HG03103 (cell line): Measurements from ENCODE around the gene GBP2.
A peak's percentile ranks its signal among the peaks of the same experiment; 100 is the strongest.
"Not testable (repeated sequence)": the region's sequence is repeated elsewhere in the genome, so short reads cannot be mapped to it uniquely, and the experiment has no call there.

Experiments used
- ATAC-seq: cut with Tn5 transposase; IDR thresholded peaks from one replicate; pipeline ENCODE4 v1.9.1; 2021; ENCODE audit warnings: low read depth; ENCODE audit not compliant: unreplicated experiment

GBP2 gene

GRCh38 chr1:89128003-89128458 lies 2.1 kb upstream of the GBP2 start:
- ATAC-seq = not testable (repeated sequence)

- ATAC-seq = not testable (repeated sequence)
These were observed 970 bp upstream of the GBP2 start for GRCh38 chr1:89126602-89127565.

GRCh38 chr1:89125240-89125912 lies 538 bp downstream of the GBP2 start:
- ATAC-seq = peak; percentile 27

GRCh38 chr1:89121641-89122040 lies 4.3 kb downstream of the GBP2 start:
- no peak for ATAC-seq

GRCh38 chr1:89114662-89115061 lies 11.3 kb downstream of the GBP2 start:
- ATAC-seq = no peak

- no peak for ATAC-seq
These were observed 12.9 kb downstream of the GBP2 start for GRCh38 chr1:89112871-89113613.

GRCh38 chr1:89104687-89105086 lies 21.2 kb downstream of the GBP2 start:
- ATAC-seq = no peak

- ATAC-seq = no peak
These were observed 21.8 kb downstream of the GBP2 start for GRCh38 chr1:89104147-89104546.

GRCh38 chr1:89102021-89102420 lies 23.9 kb downstream of the GBP2 start:
- ATAC-seq = no peak

GRCh38 chr1:89100412-89100811 lies 25.5 kb downstream of the GBP2 start:
- no peak for ATAC-seq

GRCh38 chr1:89098857-89099256 lies 27.1 kb downstream of the GBP2 start:
- ATAC-seq = no peak

GRCh38 chr1:89095737-89096136 lies 30.2 kb downstream of the GBP2 start:
- no peak for ATAC-seq

- ATAC-seq = no peak
These were observed 36.0 kb downstream of the GBP2 start for GRCh38 chr1:89089962-89090361.

GRCh38 chr1:89088572-89088971 lies 37.3 kb downstream of the GBP2 start:
- no peak for ATAC-seq

- no peak for ATAC-seq
These were observed 38.7 kb downstream of the GBP2 start for GRCh38 chr1:89087241-89087640.

GRCh38 chr1:89085781-89086180 lies 40.1 kb downstream of the GBP2 start:
- ATAC-seq = no peak

GRCh38 chr1:89081005-89081404 lies 44.9 kb downstream of the GBP2 start:
- ATAC-seq = no peak

- ATAC-seq = not testable (repeated sequence)
These were observed 45.8 kb downstream of the GBP2 start for GRCh38 chr1:89080068-89080467.

GRCh38 chr1:89072466-89073065 lies 53.3 kb downstream of the GBP2 start:
- ATAC-seq = not testable (repeated sequence)

- ATAC-seq = no peak
These were observed 55.4 kb downstream of the GBP2 start for GRCh38 chr1:89070509-89070908.
